Fibroblast of pulmonary artery (primary cell): ENCODE data around the gene UBE2S.
"Not testable (repeated sequence)": the region's sequence is repeated elsewhere in the genome, so short reads cannot be mapped to it uniquely, and the experiment has no call there.

Experiments
- DNase-seq: peaks from one replicate; pipeline ENCODE4 v3.0.0-alpha.2; 2010; ENCODE audit warnings: low read depth
- H3K4me3 ChIP-seq: replicated peaks from 2 replicates; pipeline ENCODE4 v1.5.1; 2011; ENCODE audit warnings: low read depth, mild to moderate bottlenecking, control low read depth, low read length, moderate library complexity
- CTCF ChIP-seq: IDR thresholded peaks from 2 replicates; pipeline ENCODE4 v1.5.1; 2011; ENCODE audit warnings: mild to moderate bottlenecking, control low read depth, low read length, inconsistent platforms; ENCODE audit errors: missing control alignments

UBE2S gene

GRCh38 chr19:55451163-55451964 is 43.8 kb upstream of the UBE2S start:
- TF ChIP-seq CTCF = no peak
- H3K4me3 ChIP-seq = no peak overlapping the region
- DNase-seq = no peak

- no peak for DNase-seq
- TF ChIP-seq CTCF = no peak
Measured at GRCh38 chr19:55449469-55449868, 41.9 kb upstream of the UBE2S start.

GRCh38 chr19:55448175-55448490 is 40.5 kb upstream of the UBE2S start:
- DNase-seq, H3K4me3 ChIP-seq: not testable (repeated sequence)

More at GRCh38 chr19:55449469-55449868, 41.9 kb upstream of the UBE2S start:
- no peak overlapping the region for H3K4me3 ChIP-seq

GRCh38 chr19:55447421-55448174 is 40.0 kb upstream of the UBE2S start:
- no peak for TF ChIP-seq CTCF
- peak; percentile 35 for DNase-seq
- H3K4me3 ChIP-seq = no peak overlapping the region

DNA sequence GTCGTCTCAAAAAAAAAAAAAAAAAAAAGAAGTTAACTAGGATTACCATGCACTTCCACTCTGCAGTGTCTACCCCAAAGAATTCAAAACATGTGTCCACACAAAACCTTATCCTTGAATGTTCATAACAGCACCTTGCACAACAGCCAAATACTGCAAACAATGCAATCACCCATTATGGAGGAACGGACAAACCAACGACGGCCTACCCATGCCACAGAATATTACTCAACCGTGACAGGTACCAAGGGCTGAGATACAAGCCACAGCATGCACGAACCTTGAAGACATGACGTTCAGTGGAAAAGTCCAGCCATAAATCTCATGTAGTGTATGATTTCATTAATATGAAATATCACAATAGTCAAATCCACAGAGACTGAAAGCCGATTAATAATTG is 38.5 kb upstream of the UBE2S start:
- TF ChIP-seq CTCF = no peak
- no peak for DNase-seq
- H3K4me3 ChIP-seq = no peak overlapping the region

DNA sequence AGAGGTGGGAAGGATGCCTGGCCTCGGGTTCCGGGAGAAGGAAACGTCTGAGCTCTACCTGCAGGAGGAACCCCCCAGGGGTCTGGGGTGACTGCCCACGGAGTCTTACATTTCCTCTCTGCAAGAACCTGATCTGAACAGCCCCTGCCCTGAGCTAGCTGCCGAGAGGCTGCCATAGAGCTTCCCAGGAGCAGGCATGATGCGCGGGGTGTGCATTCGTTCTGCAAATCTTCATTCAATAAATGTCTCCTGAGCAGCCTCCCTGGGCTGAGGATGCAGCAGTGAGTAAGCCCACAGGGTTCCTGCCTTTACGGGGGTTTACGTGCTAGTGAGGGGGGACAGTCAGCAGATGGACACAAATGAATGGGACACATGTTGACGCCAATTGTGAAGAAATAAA is 37.1 kb upstream of the UBE2S start:
- no peak for TF ChIP-seq CTCF
- no peak overlapping the region for H3K4me3 ChIP-seq
- DNase-seq = no peak

GRCh38 chr19:55443824-55444480 is 36.4 kb upstream of the UBE2S start:
- TF ChIP-seq CTCF = no peak

More at GRCh38 chr19:55443824-55444480, 36.4 kb upstream of the UBE2S start:
- no peak overlapping the region for H3K4me3 ChIP-seq
- DNase-seq = no peak
